Adipocyte (in vitro differentiated cells): ENCODE measurements around the gene CATSPERB.
A peak's percentile ranks its signal among the peaks of the same experiment; 100 is the strongest.
"Not testable (repeated sequence)": the region's sequence is repeated elsewhere in the genome, so short reads cannot be mapped to it uniquely, and the experiment has no call there.

Experiments
- DNase-seq: peaks from one replicate; pipeline ENCODE4 v3.0.0-alpha.2; 2015; ENCODE audit warnings: low read depth
- H3K27me3 ChIP-seq: replicated peaks from 2 replicates; pipeline ENCODE4 v1.7.0; 2013; ENCODE audit warnings: mild to moderate bottlenecking, low read length, moderate library complexity; ENCODE audit not compliant: control insufficient read depth, insufficient read depth
- H3K36me3 ChIP-seq: 2 replicates; pipeline ENCODE4 v1.7.0; 2013; ENCODE audit warnings: low read length, mild to moderate bottlenecking, moderate library complexity; ENCODE audit not compliant: control insufficient read depth, insufficient read depth, severe bottlenecking
- H3K4me1 ChIP-seq: 2 replicates; pipeline ENCODE4 v1.7.0; 2013; ENCODE audit warnings: mild to moderate bottlenecking, low read length, moderate library complexity; ENCODE audit not compliant: control insufficient read depth, insufficient read depth
- H3K4me3 ChIP-seq: 2 replicates; pipeline ENCODE4 v1.7.0; 2013; ENCODE audit warnings: mild to moderate bottlenecking, low read length, moderate library complexity
- H3K9ac ChIP-seq: 2 replicates; pipeline ENCODE4 v1.7.0; 2013; ENCODE audit warnings: mild to moderate bottlenecking, low read length, moderate library complexity
- H3K9me3 ChIP-seq: 2 replicates; pipeline ENCODE4 v1.7.0; 2013; ENCODE audit warnings: mild to moderate bottlenecking, low read length, moderate library complexity; ENCODE audit not compliant: control insufficient read depth

The CATSPERB gene

DNA sequence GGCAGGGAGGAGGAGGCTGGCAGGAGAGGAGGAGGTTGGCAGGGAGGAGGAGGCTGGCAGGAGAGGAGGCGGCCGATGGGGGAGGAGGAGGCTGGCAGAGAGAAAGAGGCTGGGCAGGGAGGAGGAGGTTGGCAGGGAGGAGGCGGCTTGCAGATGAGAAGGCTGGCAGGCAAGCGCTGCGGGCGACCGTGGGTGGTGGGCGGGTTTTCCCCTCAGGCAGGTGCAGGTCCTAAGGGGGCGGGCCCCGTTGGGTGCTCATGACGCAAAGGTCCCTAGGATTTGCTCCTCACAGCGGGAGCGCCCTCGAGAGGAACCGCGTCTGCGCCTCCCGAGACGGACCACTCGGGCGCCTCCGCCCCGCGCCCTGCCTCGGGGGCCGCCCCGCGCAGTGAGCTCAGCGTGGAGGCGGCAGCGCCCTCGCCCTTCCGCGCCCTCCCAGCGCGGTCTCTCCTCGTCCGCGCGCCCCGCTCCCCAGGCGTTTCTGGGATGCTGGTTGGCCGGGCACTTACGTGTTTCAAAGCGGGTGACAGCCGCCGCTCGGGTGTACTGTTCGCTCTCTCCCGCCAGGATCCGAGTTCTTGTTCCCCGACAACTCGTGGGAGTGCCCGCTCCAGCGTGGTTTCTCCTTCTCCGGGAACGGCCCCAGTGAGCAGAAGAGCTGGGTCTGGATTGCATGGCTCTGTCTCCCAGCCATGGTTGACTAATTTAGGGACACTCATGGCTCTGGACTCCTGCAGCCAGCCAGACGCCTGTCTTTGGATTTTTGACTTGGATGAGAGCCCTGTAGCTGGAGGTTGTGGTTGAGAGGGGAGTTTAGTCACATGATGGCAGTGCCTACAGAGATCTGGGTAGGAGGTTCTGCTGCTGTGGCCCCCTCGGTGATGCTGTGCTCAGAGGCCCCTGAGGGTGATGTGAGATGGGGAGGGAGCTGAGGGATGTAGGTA is 157.7 kb downstream of the CATSPERB start:
- Histone ChIP-seq H3K4me3 (peak overlapping the region; percentile 80), H3K27me3 (no peaks in the 10 kb centered on the region), H3K9ac (peak overlapping the region; percentile 76), H3K36me3 (no peaks in the 10 kb centered on the region), H3K4me1 (peaks cover 4% of the 10 kb centered on the region), H3K9me3 (no peaks in the 10 kb centered on the region)
- DNase-seq, result peak; percentile 66

DNA sequence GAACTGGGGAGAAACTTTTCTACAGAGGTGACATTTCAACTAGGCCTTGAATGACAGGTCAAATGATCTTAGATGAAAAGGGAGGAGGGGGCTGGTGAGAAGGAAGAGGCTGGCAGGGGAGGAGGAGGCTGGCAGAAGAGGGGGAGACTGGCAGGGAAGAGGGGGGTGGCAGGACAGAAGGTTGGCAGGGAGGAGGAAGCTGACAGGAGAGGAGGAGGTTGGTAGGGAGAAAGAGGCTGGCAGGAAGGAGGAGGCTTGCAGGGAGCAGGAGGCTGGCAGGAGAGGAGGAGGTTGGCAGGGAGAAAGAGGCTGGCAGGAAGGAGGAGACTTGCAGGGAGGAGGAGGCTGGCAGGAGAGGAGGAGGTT is 158.4 kb downstream of the CATSPERB start:
- H3K9ac ChIP-seq, result peak overlapping the region; percentile 76
- H3K4me1 ChIP-seq, result peaks cover 4% of the 10 kb centered on the region
- peak overlapping the region; percentile 80 for H3K4me3 ChIP-seq
- H3K27me3 ChIP-seq, result no peaks in the 10 kb centered on the region
- DNase-seq, result no peak
- no peaks in the 10 kb centered on the region for H3K9me3 ChIP-seq
- H3K36me3 ChIP-seq, result no peaks in the 10 kb centered on the region

DNA sequence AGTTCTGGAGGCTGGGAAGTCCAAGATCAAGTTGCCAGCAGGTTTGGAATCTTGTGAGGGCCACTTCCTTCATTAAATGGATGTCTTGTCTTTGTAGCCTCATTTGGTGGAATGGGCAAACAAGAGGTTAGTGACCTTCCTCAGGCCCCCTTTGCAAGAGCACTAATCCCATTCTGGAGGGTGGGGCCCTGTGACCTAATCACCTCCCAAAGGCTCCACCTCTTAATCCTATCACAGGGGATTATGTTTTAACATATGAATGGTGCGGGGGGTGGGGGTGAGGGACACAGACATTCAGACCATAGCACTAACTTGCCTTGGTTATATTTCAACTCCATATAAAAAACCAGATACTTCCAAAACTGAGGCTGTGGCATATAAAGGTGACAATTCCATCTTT is 161.9 kb downstream of the CATSPERB start:
- no peak for DNase-seq
- Histone ChIP-seq H3K36me3 (no peaks in the 10 kb centered on the region), H3K9me3 (no peaks in the 10 kb centered on the region), H3K27me3 (no peaks in the 10 kb centered on the region), H3K4me3 (no peak overlapping the region), H3K4me1 (peaks cover 4% of the 10 kb centered on the region), H3K9ac (no peak overlapping the region)

DNA sequence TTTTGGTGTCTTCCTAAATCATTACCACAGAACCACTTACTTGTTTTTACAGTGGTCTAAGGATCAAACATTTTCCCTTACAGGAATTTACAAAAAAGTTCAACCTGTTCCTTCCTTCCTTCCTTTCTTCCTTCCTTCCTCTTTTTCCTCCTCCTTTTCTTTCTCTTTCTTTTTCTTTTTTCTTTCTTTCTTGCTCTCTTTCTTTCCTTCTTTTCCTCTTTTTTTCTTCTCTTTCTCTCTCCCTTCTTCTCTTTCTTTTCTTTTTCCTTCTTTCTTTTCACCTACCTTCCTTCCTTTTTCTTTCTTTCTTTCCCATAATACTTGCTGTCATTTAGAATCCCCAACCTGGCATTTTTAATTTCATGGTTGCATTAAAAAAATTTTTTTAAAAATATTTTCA is 162.6 kb downstream of the CATSPERB start:
- DNase-seq, result no peak
- Histone ChIP-seq H3K4me3 (no peak overlapping the region), H3K9me3 (no peaks in the 10 kb centered on the region), H3K36me3 (no peaks in the 10 kb centered on the region), H3K27me3 (no peaks in the 10 kb centered on the region), H3K4me1 (no peaks in the 10 kb centered on the region), H3K9ac (no peak overlapping the region)

DNA sequence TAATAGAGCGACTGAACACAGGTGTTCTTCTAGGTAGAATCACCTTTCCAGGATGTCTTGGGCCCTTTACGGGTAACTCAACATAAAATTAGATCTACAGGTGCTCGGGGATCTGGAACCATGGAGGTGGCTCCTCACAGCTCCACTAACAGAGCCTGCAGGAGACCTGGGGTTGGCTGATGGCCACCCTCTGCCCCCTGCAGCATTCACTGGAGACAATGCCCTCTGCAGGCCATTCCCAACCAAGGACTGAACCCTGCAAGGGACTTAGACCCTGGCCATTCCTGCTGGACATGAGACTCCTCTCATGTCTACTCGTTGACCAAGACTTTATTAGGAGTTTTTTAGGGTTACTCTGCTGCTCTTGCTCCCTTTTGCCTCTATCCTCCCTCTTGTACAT is 163.3 kb downstream of the CATSPERB start:
- Histone ChIP-seq H3K27me3 (no peaks in the 10 kb centered on the region), H3K9ac (no peak overlapping the region), H3K9me3 (no peaks in the 10 kb centered on the region), H3K36me3 (no peaks in the 10 kb centered on the region), H3K4me1 (no peaks in the 10 kb centered on the region), H3K4me3 (no peak overlapping the region)
- DNase-seq, result no peak

DNA sequence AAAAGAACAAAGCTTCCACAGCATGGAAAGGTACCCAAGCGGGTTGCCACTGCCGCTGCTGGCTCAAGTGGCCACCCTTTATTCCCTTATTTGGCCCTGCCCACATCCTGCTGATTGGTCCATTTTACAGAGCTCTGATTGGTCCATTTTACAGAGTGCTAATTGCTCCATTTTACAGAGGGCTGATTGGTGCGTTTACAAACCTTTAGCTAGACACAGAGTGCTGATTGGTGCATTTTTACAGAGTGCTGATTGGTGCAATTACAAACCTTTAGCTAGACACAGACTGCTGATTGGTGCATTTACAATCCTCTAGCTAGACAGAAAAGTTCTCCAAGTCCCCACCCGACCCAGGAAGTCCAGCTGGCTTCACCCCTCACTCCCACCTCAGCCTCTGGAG is 164.1 kb downstream of the CATSPERB start:
- H3K4me1 ChIP-seq, H3K27me3 ChIP-seq, H3K4me3 ChIP-seq, H3K36me3 ChIP-seq, DNase-seq, H3K9ac ChIP-seq, H3K9me3 ChIP-seq: not testable (repeated sequence)

DNA sequence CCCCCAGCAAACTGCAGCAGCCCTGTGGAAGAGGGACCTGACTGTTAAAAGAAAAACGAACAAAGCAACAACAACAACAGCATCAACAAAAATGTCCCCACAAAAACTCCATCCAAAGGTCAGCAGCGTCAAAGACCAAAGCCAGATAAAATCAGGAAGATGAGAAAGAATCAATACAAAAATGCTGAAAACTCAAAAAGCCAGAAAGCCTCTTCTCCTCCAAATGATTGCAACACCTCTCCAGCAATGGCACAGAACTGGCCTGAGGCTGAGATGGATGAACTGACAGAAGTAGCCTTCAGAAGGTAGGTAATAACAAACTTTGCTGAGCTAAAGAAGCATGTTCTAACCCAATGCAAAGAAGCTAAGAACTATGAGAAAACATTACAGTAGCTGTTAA is 176.4 kb downstream of the CATSPERB start:
- no peaks in the 10 kb centered on the region for H3K4me1 ChIP-seq
- H3K9me3 ChIP-seq, result peaks cover 8% of the 10 kb centered on the region
- no peak for DNase-seq
- H3K4me3 ChIP-seq, result no peak overlapping the region
- no peaks in the 10 kb centered on the region for H3K27me3 ChIP-seq
- no peak overlapping the region for H3K9ac ChIP-seq
- no peaks in the 10 kb centered on the region for H3K36me3 ChIP-seq

DNA sequence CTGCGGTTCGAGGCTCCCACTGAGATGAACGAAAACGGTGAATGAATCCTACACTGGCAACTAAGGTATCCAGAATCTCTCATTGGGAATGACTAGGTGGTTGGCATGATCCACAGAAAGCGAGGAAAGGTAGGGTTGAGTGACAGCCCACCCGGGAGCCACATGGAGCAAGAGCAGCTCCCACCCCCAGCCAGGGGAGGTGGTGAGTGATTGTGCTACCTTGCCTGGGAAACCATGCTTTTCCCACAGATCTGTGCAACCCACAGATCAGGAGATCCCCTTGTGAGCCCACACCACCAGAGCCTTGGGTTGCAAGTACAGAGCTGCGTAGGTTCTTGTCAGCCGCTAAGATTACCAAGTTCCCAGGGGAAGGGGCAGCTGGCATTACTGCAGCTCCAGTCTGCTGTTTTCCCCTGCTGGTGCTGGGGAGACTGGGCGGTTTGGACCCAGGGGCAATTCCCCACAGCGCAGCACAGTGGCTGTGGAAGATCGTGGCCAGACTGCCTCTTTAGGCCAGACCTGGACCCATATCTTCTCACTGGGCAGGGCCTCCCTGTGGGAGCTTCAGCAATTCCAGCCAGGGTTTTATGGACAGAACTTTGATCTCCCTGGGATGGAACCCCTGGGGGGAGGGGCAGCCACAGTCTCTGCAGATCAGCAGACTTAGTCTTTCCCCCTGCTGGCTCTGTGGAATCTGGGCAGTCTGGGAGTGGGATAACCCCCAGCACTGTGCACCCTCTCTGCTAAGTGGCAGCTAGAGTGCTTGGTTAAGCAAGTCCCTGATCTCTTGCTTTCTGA is 177.2 kb downstream of the CATSPERB start:
- H3K36me3 ChIP-seq, result no peaks in the 10 kb centered on the region
- no peaks in the 10 kb centered on the region for H3K4me1 ChIP-seq
- H3K9me3 ChIP-seq, result peaks cover 8% of the 10 kb centered on the region
- H3K9ac ChIP-seq, result no peak overlapping the region
- no peak overlapping the region for H3K4me3 ChIP-seq
- H3K27me3 ChIP-seq, result no peaks in the 10 kb centered on the region
- DNase-seq, result no peak

DNA sequence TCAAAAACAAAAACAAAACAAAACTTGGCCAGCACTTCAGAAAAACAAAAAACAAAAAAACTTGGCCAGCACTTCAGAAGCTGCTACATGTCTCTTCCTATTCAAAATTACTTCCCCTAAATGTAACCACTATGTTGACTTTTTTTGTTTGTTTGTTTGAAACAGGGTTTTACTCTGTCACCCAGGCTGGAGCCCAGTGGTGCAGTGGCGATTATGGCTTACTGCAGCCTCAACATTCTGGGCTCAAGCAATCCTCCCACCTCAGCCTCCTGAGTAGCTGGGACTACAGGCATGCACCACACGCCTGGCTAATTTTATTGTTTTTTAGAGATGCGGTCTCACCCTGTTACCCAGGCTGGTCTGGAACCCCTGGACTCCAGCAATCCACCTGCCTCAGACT is 183.8 kb downstream of the CATSPERB start:
- Histone ChIP-seq H3K36me3 (no peaks in the 10 kb centered on the region), H3K9me3 (peaks cover 2% of the 10 kb centered on the region), H3K4me3 (no peak overlapping the region), H3K9ac (no peak overlapping the region), H3K4me1 (no peaks in the 10 kb centered on the region), H3K27me3 (no peaks in the 10 kb centered on the region)
- DNase-seq, result no peak

DNA sequence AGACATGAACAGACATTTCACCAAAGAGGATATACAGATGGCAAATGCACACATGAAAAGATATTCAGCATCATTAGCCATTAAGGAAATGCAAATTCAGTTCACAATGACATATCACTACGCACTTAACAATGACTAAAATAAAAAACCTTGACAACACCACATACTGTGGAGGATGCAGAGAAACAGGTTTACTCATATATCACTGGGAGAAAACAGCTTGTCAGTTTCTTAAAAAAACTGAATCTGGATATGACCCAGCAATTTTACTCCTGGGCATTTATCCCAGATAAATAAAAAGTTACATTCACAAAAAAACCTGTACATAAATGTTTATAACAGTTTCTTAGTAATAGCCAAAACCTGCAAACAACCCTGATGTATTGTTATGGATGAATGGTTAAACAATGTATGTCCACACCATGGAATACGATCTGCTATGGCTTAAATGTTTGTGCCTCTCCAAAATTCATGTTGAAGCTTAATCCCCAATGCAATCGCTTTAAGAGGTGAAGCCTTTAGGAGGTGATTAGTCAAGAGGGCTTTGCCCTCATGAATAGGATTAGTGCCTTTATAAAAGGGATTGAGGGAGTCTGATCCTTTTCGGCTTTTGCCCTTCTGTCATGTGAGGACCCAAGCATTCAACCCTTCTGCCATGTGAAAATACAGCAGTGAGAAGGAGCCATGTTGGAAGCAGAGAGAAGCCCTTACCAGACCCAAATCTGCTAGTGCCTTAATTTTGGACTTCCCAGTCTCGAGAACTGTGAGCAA is 185.8 kb downstream of the CATSPERB start:
- Histone ChIP-seq H3K36me3 (no peaks in the 10 kb centered on the region), H3K9ac (no peak overlapping the region), H3K4me3 (no peak overlapping the region), H3K4me1 (no peaks in the 10 kb centered on the region), H3K27me3 (no peaks in the 10 kb centered on the region), H3K9me3 (peaks cover 5% of the 10 kb centered on the region)
- no peak for DNase-seq

DNA sequence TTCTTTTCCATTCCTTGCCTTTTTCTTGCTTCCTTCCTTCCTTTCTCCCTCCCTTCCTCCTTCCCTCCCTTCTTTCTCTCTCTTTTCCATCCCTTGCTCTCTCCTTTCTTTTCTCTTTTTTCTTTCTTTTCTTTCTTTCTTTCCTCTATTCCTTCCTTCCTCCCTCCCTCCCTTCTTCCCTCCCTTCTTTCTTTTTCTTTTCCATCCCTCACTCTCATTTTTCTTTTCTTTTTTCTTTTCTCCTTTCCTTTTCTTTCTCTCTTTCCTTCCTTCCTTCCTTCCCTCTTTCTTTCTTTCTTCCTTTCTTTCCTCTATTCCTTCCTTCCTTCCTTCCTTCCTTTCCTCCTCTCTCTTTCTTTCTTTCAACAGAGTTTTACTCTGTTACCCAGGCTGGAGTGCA is 186.7 kb downstream of the CATSPERB start:
- no peak for DNase-seq

More for the DNA sequence above, 186.7 kb downstream of the CATSPERB start:
- H3K36me3 ChIP-seq, result no peaks in the 10 kb centered on the region
- H3K9me3 ChIP-seq, result peaks cover 5% of the 10 kb centered on the region
- H3K9ac ChIP-seq, result no peak overlapping the region
- no peak overlapping the region for H3K4me3 ChIP-seq
- H3K27me3 ChIP-seq, result no peaks in the 10 kb centered on the region
- H3K4me1 ChIP-seq, result no peaks in the 10 kb centered on the region
